Natural killer cell (primary cell): ENCODE measurements around the gene ARHGAP26. TPM values are rescaled to one million over a fixed set of nuclear protein-coding genes. Genes with fewer than 3 reads are reported as not detected.
A peak's percentile ranks its signal among the peaks of the same experiment; 100 is the strongest.

ENCODE experiments used
- ATAC-seq, 3 donors: fragments of 150-1000 bp in 2 of 3; fragments of 200-7000 bp in 1 of 3; cut with Tn5 transposase; 1 replicate in 1 of 3; 2 replicates in 2 of 3; pipeline ENCODE4 v1.10.0; 2021; ENCODE audit warnings: mild to moderate bottlenecking in 2 of 3, moderate library complexity in 2 of 3
- DNase-seq, 2 donors: peaks; one replicate each; pipeline versions ENCODE4 v3.0.0 to v3.0.0-alpha.2; 2013 to 2021; ENCODE audit warnings: mixed read lengths in 1 of 2
- H3K27ac ChIP-seq: one replicate; pipeline ENCODE4 v1.5.1; 2013; ENCODE audit warnings: mild to moderate bottlenecking, low read length
- H3K27me3 ChIP-seq: one replicate; pipeline ENCODE4 v1.6.1; 2013; ENCODE audit warnings: low read length; ENCODE audit not compliant: control insufficient read depth, insufficient read depth
- H3K36me3 ChIP-seq: one replicate; pipeline ENCODE4 v1.6.1; 2013; ENCODE audit warnings: low read length; ENCODE audit not compliant: control insufficient read depth, insufficient read depth
- H3K4me1 ChIP-seq: one replicate; pipeline ENCODE4 v1.6.1; 2013; ENCODE audit warnings: low read length; ENCODE audit not compliant: control insufficient read depth, insufficient read depth
- H3K4me3 ChIP-seq: one replicate; pipeline ENCODE4 v1.5.1; 2013; ENCODE audit warnings: low read length
- H3K9me3 ChIP-seq: one replicate; pipeline ENCODE4 v1.6.1; 2013; ENCODE audit warnings: low read length; ENCODE audit not compliant: control insufficient read depth, insufficient read depth
- H3K27ac Mint-ChIP-seq, 2 donors: one replicate each; pipeline ENCODE4 v1.8.0; 2022; ENCODE audit warnings: mild to moderate bottlenecking in 2 of 2, mixed read lengths in 2 of 2, moderate library complexity in 1 of 2
- H3K27me3 Mint-ChIP-seq, 2 donors: one replicate each; pipeline ENCODE4 v1.8.0; 2022; ENCODE audit warnings: low read depth in 2 of 2, mixed read lengths in 2 of 2
- H3K36me3 Mint-ChIP-seq: one replicate; pipeline ENCODE4 v1.8.0; 2022; ENCODE audit warnings: mixed read lengths
- H3K4me1 Mint-ChIP-seq, 2 donors: one replicate each; pipeline ENCODE4 v1.8.0; 2022; ENCODE audit warnings: mixed read lengths in 2 of 2
- H3K4me3 Mint-ChIP-seq: one replicate; pipeline ENCODE4 v1.8.0; 2022; ENCODE audit warnings: mild to moderate bottlenecking, moderate library complexity, mixed read lengths
- H3K9me3 Mint-ChIP-seq, 2 donors: one replicate each; pipeline ENCODE4 v1.8.0; 2022; ENCODE audit warnings: mixed read lengths in 2 of 2
- WGBS: methylation state at CpG from one replicate; pipeline ENCODE4 v1.1.7; 2013; ENCODE audit warnings: missing lambda C conversion rate; ENCODE audit not compliant: insufficient coverage; 5-methylcytosine and 5-hydroxymethylcytosine counted together
- intact Hi-C: fragments of 100-400 bp; cut with micrococcal nuclease; formaldehyde crosslinking; loops from one replicate; pipeline ENCODE4 v1.14.2; 2022
- total RNA-seq, 4 donors: library from RNA; stranded (reverse); fragments of 120-200 nt in 1 of 4; gene quantifications; one replicate each; pipeline versions ENCODE4 v1.2.3 to v1.2.4, GENCODE V29; 2013 to 2022
- TF ChIP-seq, protein P1 (sequence below): fragments of 200-600 bp; IDR thresholded peaks from one replicate; pipeline ENCODE4 v1.8.0; 2022; ENCODE audit warnings: antibody characterized with exemption

Gene ARHGAP26
- total RNA-seq, 3 donors from 2014 or later (not counting 1 experiment from before 2014, with no cell fraction given) = 153 to 159 (median 158) TPM

DNA sequence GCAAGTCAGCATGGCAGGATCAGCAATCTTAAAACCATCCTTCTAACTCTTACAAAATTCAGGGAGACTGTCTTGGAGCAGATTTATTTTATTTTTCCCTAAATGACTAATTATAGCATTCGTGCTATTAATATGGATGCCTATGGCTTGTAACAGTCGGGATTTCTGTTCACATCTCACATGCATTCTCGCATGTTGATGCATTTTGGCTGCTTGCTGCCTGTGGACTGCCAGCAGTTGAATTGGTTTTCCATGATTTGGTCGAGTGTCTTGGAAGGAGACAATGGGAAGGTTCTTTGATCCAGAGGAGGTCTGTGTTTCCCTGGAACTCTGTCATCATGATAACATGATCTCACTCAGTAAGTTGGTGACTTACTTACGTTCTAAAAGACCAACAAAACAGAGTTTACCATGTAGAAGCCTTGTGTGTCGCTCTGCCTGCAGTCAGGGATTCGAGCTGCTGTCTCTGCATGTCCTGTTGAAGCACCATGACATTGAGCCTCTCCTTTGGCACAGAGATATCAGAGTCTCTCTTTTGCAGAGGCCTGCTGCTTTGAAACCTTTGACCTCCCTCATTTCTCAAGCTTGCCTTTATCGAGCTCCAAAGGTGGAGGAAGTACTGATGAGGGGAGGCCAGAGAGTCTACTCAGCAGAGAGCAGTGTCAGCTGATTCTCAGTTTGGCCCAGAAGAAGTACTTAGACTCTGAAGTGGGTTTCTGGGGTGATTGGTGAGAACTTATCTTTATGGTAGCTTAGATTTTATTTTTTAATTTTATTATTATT, 82.4 kb downstream of the ARHGAP26 start:
- H3K27ac Mint-ChIP-seq = no peak overlapping the region

GRCh38 chr5:142853682-142854081, 83.5 kb downstream of the ARHGAP26 start:
- DNase-seq (no peak), ATAC-seq (no peak)
- intact Hi-C loops = no loop called here
- Mint-ChIP-seq H3K27me3 (no peaks in the 10 kb centered on the region), H3K4me3 (no peak overlapping the region), H3K27ac (no peak overlapping the region), H3K36me3 (no peaks in the 10 kb centered on the region), H3K9me3 (no peaks in the 10 kb centered on the region), H3K4me1 (peaks cover 88 to 95% of the 10 kb centered on the region in 2 donors)
- TF ChIP-seq, protein P1, sequence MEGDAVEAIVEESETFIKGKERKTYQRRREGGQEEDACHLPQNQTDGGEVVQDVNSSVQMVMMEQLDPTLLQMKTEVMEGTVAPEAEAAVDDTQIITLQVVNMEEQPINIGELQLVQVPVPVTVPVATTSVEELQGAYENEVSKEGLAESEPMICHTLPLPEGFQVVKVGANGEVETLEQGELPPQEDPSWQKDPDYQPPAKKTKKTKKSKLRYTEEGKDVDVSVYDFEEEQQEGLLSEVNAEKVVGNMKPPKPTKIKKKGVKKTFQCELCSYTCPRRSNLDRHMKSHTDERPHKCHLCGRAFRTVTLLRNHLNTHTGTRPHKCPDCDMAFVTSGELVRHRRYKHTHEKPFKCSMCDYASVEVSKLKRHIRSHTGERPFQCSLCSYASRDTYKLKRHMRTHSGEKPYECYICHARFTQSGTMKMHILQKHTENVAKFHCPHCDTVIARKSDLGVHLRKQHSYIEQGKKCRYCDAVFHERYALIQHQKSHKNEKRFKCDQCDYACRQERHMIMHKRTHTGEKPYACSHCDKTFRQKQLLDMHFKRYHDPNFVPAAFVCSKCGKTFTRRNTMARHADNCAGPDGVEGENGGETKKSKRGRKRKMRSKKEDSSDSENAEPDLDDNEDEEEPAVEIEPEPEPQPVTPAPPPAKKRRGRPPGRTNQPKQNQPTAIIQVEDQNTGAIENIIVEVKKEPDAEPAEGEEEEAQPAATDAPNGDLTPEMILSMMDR = no peak
- Histone ChIP-seq H3K27me3 (no peaks in the 10 kb centered on the region), H3K4me1 (peaks cover 30% of the 10 kb centered on the region), H3K9me3 (no peaks in the 10 kb centered on the region), H3K4me3 (no peak overlapping the region), H3K36me3 (no peaks in the 10 kb centered on the region), H3K27ac (no peak overlapping the region)
- 92% methylated on average over 4 of the region's 4 CpGs for WGBS

More for the DNA sequence above, 82.4 kb downstream of the ARHGAP26 start:
- no peaks in the 10 kb centered on the region for H3K27me3 ChIP-seq
- H3K27ac ChIP-seq = no peak overlapping the region
- no peaks in the 10 kb centered on the region for H3K36me3 Mint-ChIP-seq
- no peaks in the 10 kb centered on the region for H3K27me3 Mint-ChIP-seq
- intact Hi-C loops = no loop called here
- H3K9me3 ChIP-seq = no peaks in the 10 kb centered on the region
- no peaks in the 10 kb centered on the region for H3K9me3 Mint-ChIP-seq
- H3K4me1 ChIP-seq = peaks cover 40% of the 10 kb centered on the region
- TF ChIP-seq, protein P1 = no peak
- H3K4me3 Mint-ChIP-seq = no peak overlapping the region
- H3K4me3 ChIP-seq = no peak overlapping the region
- no peaks in the 10 kb centered on the region for H3K36me3 ChIP-seq
- DNase-seq = no peak
- ATAC-seq = no peak
- WGBS = 93% methylated on average over 8 of the region's 8 CpGs
- H3K4me1 Mint-ChIP-seq = peaks cover 88 to 95% of the 10 kb centered on the region in 2 donors

- WGBS = 73% methylated on average over 4 of the region's 6 CpGs
- Histone ChIP-seq H3K9me3 (no peaks in the 10 kb centered on the region), H3K4me1 (peaks cover 31% of the 10 kb centered on the region), H3K27ac (no peak overlapping the region), H3K4me3 (no peak overlapping the region), H3K36me3 (no peaks in the 10 kb centered on the region), H3K27me3 (no peaks in the 10 kb centered on the region)
- intact Hi-C loops = no loop called here
- ATAC-seq (no peak), DNase-seq (no peak)
- Mint-ChIP-seq H3K27me3 (no peaks in the 10 kb centered on the region), H3K4me3 (no peak overlapping the region), H3K36me3 (no peaks in the 10 kb centered on the region), H3K9me3 (no peaks in the 10 kb centered on the region), H3K4me1 (peaks cover 87 to 90% of the 10 kb centered on the region in 2 donors), H3K27ac (peak overlapping the region; percentile 3 to 4)
- TF ChIP-seq, protein P1 = no peak
Measured at GRCh38 chr5:142856269-142856782, 86.1 kb downstream of the ARHGAP26 start.
